Kidney glomerular epithelial cell (primary cell): ENCODE data around the gene PHF8.

ENCODE experiments used
- DNase-seq: peaks from one replicate; lab custom pipeline; 2025; lab: John Stamatoyannopoulos, UW

The PHF8 gene

GRCh38 chrX:54012830-54013500, 31.3 kb downstream of the PHF8 start:
- no peak for DNase-seq

DNA sequence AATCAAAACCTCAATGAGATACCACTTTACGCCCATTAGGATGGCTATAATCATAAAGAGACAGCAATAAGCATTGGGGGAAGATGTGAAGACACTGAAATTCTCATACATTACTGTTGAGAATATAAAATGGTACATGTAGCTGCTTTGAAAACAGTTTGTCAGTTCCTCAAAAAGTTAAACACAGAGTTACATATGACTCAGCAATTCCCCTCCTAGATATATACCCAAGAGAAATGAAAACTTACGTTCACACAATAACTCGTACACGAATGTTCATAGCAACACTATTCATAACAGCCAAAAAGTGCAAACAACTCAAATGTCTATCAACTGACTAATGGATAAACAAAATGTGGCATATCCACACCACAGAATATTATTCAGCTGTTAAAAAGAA, 36.6 kb downstream of the PHF8 start:
- DNase-seq, result no peak

GRCh38 chrX:53997724-53998123, 46.5 kb downstream of the PHF8 start:
- DNase-seq, result no peak

DNA sequence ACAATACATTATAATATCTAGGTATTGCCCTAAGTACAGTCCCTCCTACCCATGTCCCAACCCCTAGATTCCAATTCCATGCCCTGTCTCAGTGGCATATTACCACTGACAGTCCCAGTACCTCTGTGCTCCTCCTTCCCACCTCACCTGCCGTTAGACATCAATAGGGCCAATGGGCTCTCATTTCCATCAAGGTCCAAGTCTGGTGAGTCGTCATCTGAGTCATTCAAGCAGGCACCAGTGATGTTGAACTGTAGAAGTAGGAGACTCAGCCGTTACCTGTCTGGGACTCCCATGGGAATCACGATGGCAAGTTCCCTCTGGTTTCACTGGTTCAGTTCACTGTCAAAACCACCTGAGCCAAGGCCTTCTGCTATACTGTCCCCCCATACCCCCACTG, 51.7 kb downstream of the PHF8 start:
- DNase-seq, result no peak

DNA sequence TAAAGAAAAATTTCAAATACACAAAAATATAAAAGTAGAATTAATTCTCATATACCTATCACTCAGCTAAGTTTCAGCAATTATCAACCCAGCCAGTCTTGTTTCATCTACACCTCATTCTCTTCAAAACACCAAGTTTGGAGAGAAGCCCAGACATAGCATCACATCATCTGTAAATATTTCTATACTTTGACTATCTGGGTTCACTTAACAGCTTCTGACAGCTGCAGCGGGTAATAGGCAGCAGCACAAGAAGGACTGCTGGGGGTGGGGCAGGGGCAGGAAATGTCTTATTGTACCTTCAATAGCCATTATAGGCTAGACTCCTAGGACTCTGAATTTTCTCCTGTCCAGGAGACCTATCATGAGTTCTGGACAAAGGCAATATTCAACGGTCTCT, 54.1 kb downstream of the PHF8 start:
- DNase-seq, result no peak

- DNase-seq, result no peak
These were observed 59.4 kb downstream of the PHF8 start for GRCh38 chrX:53984895-53985294.

GRCh38 chrX:53974529-53974928, 69.7 kb downstream of the PHF8 start:
- no peak for DNase-seq

DNA sequence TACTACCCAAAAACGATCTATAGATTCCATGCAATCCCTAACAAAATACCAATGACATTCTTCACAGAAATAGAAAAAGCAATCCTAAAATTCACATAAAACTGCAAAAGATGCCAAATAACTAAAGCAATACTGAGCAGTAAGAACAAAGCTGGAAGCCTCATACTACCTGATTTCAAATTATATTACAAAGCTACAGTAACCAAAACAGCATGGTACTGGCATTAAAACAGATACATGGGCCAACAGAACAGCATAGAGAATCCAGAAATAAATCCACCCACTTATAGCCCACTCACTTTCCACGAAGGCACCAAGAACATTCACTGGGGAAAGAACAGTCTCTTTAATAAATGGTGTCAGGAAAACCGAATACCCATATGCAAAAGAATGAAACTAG, 74.7 kb downstream of the PHF8 start:
- no peak for DNase-seq

GRCh38 chrX:53950130-53950733, 94.0 kb downstream of the PHF8 start:
- no peak for DNase-seq

DNA sequence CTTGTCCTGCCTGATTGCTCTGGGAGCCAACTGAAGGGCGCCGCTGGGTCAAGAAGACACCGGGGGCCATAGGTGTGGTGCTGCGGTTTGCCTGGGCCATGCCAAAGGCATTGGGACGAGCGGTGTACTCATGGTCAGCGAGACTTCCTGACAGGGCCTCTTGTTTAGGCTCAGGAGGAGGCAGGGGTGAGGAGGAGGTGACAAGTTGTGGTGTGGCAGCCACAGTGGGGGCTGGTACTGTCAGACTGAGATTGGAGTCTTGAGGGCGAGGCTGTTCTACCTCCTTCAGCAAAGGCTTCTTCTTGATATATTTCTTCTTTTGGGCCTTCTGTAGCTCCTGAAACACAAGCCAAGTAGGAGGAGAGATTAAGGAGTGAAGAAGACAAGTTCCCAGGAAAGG, 104.1 kb downstream of the PHF8 start:
- DNase-seq, result no peak

GRCh38 chrX:53939127-53939526, 105.1 kb downstream of the PHF8 start:
- no peak for DNase-seq

DNA sequence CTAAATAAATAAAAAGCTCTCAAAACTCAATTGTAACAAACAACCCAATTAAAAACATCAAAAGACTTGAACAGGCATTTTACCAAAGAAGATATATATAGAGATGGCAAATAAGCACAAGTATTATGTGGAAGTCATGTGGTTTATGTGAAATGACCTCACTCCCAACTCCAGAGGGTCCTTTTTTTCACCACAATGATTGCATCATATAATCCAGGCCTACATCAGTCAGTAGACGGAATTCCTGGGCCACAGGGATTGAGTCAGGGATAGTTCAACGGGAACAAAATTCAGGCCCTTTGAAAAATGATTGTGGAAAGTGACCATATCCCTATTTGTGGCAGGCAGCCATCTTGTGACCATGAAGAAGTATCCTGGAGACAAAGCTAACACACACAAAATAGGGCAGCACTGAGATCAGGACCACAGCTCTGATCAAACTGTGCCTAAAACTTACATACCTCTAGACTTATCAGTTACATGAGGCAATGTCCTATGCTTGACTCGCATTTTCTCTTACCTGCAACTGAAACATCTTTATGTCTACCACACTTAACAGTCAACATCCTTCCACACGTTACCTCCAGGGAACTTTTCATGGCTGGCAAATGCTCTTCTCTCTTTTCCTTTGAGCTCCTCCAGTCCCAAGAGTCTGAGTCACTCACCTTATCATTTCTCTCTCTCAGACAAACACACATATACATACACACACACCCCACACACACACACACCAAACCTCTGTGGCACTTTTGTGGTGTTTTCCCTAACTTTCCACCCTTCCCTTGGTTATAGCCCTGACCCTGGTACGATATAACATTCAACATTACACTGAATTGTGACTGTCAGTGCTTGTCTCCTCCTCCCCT, 113.5 kb downstream of the PHF8 start:
- no peak for DNase-seq

- no peak for DNase-seq
These were observed 118.2 kb downstream of the PHF8 start for GRCh38 chrX:53926030-53926429.

GRCh38 chrX:53918702-53919101, 125.6 kb downstream of the PHF8 start:
- DNase-seq, result no peak

DNA sequence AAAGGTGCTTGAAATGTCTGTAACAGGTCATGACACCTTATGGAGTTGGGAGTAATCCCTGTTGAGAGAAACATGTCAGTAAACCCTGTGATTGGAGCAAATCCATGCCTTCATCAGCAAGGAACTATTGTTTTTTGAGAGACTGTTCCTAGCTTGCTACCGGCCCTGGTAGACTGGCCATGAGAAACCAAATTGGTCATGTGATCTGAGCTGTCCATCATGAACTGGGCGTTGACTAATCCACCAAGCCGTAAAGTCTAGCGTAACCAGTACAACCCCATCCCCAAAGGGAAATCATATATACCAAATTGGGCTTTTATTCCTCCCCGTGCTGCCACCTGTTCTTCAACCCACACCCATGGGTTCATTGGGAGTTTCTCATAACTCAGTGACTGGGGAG, 143.7 kb downstream of the PHF8 start:
- no peak for DNase-seq

DNA sequence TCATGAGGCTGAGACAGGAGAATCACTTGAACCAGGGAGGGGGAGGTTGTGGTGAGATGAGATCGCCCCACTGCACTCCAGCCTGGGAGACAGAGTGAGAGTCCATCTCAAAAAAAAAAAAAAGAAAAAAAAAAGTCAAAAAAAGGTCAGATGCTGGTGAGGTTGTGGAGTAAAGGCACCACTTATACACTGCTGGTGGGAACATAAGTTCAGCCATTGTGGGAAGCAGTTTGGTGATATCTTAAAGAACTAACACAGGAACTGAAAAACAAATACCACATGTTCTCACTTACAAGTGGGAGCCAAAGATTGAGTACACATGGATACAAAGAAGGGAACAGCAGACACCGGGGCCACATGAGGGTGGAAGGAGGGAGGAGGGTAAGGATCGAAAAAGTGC, 149.0 kb downstream of the PHF8 start:
- no peak for DNase-seq
